ENCODE results near the gene PET117.

PET117 gene

DNA sequence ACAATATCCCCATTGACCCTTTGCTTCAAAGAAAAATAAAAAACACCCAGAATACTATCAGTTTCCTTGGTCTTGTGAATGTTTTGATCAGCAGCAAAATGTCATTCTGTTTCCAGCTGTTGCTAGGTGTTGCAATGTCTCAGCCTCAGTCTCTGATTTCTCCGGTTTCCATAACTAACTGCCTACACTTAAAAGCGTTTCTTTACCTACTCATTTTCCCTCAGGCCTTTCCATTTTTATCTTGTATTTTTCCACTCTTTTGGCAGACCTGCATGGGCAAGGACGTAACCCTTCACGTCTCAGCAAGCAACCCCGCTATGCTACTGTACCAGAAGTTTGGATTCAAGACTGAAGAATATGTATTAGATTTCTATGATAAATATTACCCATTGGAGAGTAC is 49.4 kb downstream of the PET117 start:
- H3K4me3 ChIP-seq (ENCODE audit: low read depth, low read length): no peak overlapping the region
- DNase-seq (ENCODE audit: low read depth): no peak
- no peak for TF ChIP-seq MYC (IDR thresholded peaks at IDR 0.05; ENCODE audit: low read depth, low read length)
- TF ChIP-seq, protein P1, sequence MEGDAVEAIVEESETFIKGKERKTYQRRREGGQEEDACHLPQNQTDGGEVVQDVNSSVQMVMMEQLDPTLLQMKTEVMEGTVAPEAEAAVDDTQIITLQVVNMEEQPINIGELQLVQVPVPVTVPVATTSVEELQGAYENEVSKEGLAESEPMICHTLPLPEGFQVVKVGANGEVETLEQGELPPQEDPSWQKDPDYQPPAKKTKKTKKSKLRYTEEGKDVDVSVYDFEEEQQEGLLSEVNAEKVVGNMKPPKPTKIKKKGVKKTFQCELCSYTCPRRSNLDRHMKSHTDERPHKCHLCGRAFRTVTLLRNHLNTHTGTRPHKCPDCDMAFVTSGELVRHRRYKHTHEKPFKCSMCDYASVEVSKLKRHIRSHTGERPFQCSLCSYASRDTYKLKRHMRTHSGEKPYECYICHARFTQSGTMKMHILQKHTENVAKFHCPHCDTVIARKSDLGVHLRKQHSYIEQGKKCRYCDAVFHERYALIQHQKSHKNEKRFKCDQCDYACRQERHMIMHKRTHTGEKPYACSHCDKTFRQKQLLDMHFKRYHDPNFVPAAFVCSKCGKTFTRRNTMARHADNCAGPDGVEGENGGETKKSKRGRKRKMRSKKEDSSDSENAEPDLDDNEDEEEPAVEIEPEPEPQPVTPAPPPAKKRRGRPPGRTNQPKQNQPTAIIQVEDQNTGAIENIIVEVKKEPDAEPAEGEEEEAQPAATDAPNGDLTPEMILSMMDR (IDR thresholded peaks at IDR 0.05; ENCODE audit: low read depth, low read length): no peak
- no peak for TF ChIP-seq MAX (IDR thresholded peaks at IDR 0.05; ENCODE audit: low read depth, low read length)
- no peak for TF ChIP-seq POLR2A (IDR thresholded peaks at IDR 0.05; ENCODE audit: extremely low read depth, insufficient read length)

DNA sequence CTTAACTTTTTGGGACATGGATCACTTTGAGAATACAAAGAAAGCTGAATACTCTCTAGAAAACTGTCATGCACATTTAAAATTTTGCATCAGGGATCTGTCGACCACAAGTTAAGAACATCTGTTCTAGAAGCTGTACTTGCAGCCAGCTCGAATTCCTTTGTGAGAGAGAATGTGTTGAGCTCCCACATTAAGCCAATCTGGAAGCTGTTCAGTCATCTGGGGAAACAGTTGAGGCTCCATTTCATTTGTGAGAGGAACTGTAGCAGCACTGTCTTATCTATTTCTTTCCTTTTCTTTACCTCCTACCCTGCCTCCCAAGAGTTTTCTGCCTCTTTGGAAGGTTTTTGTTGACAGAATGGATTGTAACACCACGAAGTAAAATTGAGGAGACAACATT is 50.8 kb downstream of the PET117 start:
- TF ChIP-seq MYC (IDR thresholded peaks at IDR 0.05; ENCODE audit: low read depth, low read length): no peak
- no peak for TF ChIP-seq MAX (IDR thresholded peaks at IDR 0.05; ENCODE audit: low read depth, low read length)
- no peak for TF ChIP-seq POLR2A (IDR thresholded peaks at IDR 0.05; ENCODE audit: extremely low read depth, insufficient read length)
- TF ChIP-seq, protein P1 (IDR thresholded peaks at IDR 0.05; ENCODE audit: low read depth, low read length): no peak
- DNase-seq (ENCODE audit: low read depth): no peak
- H3K4me3 ChIP-seq (ENCODE audit: low read depth, low read length): no peak overlapping the region

DNA sequence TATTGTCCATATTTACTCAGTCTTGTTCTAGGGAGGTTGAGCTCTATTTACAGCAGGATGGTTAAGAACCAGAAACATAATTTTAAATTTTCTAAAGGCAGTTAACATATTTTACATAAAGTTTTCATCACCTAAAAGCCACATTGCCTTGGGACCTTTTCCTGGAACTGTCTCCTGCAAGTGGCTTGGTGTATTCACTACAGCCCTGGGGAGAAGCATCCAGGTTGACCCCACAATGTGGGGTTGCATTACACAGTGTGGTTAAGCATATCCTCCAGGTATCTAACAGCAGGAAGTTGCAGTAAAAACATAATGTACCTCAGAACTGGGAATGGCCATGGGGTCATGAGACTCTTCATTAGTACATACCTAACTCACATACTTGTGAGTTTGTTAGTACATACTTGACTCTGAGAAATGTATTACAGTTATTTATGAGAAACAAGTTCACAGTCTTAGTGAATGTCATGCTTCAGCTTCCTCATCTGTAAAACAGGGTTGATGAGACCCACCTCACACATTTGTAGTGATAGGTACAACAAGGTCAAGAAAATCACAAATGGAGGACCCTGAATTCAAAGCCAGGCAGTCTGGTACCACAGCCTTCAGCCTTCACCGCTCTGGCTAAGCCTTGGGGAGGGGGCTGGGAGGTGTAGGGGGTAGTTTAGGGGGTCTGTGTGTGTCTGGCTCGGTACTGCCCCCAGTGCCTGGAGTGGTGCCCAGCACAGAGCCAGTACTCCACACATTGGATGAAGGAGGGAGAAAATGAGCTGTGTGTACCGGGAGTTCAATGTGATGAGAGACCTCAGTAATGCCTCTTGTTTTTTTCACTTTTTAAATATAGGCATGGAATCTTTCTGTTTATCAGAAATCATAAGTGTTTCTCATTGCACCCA is 52.9 kb downstream of the PET117 start:
- no peak for DNase-seq (ENCODE audit: low read depth)
- H3K4me3 ChIP-seq (ENCODE audit: low read depth, low read length): no peak overlapping the region
- TF ChIP-seq MAX (IDR thresholded peaks at IDR 0.05; ENCODE audit: low read depth, low read length) (no peak), POLR2A (IDR thresholded peaks at IDR 0.05; ENCODE audit: extremely low read depth, insufficient read length) (no peak), MYC (IDR thresholded peaks at IDR 0.05; ENCODE audit: low read depth, low read length) (no peak)
- TF ChIP-seq, protein P1 (IDR thresholded peaks at IDR 0.05; ENCODE audit: low read depth, low read length): no peak

DNA sequence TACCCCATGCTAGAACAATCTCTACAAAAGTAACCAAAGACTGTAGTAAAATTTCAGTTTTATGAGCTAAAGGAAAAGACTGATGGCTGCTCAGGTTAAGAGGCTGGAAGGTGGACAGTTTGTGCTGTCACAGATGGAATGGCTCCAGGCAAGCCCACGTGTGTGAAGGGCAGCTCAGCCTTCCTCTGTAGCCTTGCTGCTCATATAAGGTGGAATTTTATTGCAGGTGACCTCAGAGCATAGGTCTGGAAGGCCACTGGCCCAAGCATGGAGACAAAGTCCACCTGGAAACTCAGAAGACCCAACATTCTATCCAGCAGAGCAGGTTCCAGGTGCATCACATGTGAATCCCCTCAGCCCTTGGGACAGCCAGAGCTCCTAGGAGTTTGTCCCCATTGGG is 53.6 kb downstream of the PET117 start:
- H3K4me3 ChIP-seq (ENCODE audit: low read depth, low read length): no peak overlapping the region
- no peak for TF ChIP-seq MYC (IDR thresholded peaks at IDR 0.05; ENCODE audit: low read depth, low read length)
- no peak for TF ChIP-seq MAX (IDR thresholded peaks at IDR 0.05; ENCODE audit: low read depth, low read length)
- no peak for DNase-seq (ENCODE audit: low read depth)

Measured in NB4 (cell line).